Activated T-helper 1 cell treated with Interleukin-2 at 50 U/mL for 16 hours (primary cell): ENCODE measurements around the gene OR4D11.
"Not testable (repeated sequence)": the region's sequence is repeated elsewhere in the genome, so short reads cannot be mapped to it uniquely, and the experiment has no call there.

Experiments
- DNase-seq: peaks from one replicate; pipeline ENCODE4 v3.0.0-alpha.2; 2020; ENCODE audit warnings: low read depth

OR4D11 gene

DNA sequence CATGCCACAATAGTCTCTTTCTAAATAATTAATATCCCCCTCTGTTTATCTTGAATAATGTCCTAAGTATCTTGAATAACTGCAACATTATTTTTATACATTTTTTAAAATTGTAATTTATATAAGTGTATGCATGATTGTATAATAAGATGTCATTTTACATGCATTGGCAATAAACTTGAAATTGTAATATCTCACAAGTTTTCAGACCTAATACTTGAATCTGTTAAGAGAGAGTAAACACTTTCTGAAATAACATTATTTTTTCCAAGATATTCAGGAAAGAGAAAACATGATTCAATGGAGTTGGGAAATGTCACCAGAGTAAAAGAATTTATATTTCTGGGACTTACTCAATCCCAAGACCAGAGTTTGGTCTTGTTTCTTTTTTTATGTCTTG is at the start of gene OR4D11:
TSS of gene OR4D11 (plus strand) at position 301 of the 400 bp plus-strand sequence. CDS start at position 301, 0 bp downstream.
- no peak for DNase-seq

- DNase-seq, result no peak
Observed at GRCh38 chr11:59456661-59457060, 46.7 kb upstream of the OR4D11 start, which contains the start of gene OR4D6. OR4D6 (plus strand) TSS chr11:59456961; CDS start chr11:59456961, 0 bp downstream.

DNA sequence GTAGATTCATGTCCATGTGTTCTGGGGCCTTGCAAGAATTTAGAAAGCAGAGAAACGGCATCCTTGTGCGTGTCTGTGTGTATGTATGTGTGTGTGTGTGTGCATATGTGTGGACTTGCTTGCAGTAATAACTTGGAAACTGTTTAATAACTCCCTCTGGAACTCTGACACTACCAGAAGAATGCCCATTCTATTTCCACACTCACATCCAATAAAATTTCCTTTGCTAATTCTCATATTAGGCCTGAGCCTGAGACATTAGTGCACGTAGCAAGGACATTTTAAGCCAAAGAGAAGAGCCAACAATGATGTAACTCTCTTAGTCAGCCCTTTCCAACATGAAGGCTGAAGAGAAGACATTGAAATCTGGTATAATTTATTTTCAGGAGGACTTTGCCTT is 43.5 kb upstream of the OR4D11 start:
- no peak for DNase-seq

GRCh38 chr11:59463190-59463641 is 40.2 kb upstream of the OR4D11 start:
- no peak for DNase-seq

GRCh38 chr11:59473015-59473414 is 30.4 kb upstream of the OR4D11 start, which contains the start of gene OR4D10:
OR4D10 (plus strand) TSS chr11:59473315; CDS start chr11:59477430, 4,115 bp downstream.
- no peak for DNase-seq

DNA sequence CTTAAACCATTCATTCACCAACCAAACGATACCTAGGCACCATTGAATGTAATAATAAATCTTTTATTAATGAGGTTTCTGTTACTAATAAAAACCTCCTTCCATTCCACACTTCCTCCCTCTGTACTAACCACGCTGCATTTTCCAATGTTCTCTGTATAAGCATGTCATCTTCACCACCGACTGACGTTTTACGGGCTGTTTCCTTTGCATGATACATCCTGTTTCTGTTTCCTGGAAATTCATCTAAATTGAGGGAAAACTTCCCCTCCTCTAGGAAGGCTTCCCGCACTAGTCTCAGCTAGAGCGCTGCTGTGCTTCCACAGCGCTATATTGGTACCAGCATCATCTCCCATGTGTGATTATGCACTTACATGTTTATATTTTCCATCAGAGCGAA is 28.2 kb upstream of the OR4D11 start:
- no peak for DNase-seq

GRCh38 chr11:59479906-59480305 is 23.5 kb upstream of the OR4D11 start:
- no peak for DNase-seq

- DNase-seq, result no peak
Observed at GRCh38 chr11:59480359-59480758, 23.0 kb upstream of the OR4D11 start.

DNA sequence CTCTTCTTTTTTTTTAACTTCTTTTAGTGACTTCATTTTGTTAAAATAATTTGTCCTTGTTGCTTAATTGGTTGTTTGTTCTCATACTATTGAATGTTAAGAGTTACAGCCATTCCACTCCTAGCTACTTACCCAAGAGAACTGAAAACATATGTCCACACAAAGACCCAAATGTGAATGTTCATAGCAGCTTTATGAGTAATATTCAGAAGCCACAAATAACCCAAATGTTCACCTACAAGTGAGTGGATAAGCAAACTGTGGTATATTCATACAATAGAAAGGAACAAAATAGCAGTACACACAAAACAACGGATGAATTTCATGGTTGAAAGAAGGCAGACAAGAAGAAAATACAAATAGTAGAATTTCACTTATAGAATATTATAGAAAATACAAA is 1.4 kb upstream of the OR4D11 start:
- no peak for DNase-seq

DNA sequence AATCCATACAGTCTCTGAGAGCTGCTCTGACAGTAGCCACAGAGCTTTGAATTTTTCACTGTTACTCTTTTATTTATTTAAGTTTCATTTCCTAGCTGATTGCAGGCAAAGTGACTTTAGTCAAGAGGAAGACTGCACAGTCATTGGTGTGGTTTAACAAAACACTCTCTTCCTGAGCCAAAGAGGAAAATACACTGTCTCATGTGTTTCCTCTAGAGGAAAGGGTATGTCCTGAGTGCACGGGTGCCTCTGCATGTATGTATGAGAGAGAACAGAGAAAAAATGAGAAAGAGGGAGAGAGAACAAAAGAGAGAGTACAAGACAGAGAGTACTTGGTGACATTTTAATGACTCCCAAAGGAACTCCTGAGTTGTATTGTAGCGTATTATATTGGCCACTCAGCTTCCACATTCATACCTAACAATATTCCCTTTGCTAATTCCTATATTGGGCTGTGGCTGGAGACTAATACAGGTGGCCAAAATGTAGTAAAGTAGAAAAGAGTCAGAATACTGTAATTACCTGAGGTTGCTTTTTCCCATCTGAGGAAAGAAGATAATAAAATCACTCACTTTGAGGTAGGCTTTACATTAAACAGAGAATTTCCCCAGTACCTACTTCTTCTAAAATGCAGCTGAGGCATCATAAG is 7.7 kb downstream of the OR4D11 start, which contains the start of gene OR4D9:
TSS of gene OR4D9 (plus strand) at position 599 of the 649 bp plus-strand sequence. CDS start 3,374 bp downstream, outside the sequence.
- no peak for DNase-seq

DNA sequence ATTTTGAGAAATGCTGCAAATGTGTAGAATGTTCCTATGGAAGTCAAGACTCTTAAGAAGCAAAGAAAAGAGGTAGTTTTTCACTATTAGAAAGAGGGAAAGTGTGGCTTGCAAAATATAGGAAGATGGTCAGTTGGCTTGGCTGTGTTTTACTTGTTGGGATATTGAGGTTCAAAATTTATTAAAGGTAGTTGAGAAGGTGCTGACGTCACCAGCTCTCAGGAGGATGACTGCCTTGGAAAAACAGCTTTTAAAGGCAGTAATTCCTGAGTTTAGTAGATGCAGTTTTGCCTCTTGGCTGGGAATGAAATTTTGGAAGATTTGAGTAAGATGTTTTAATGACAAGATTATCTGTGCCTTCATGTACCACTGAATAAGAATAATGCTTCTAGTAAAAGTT is 8.3 kb downstream of the OR4D11 start:
- DNase-seq, result no peak

DNA sequence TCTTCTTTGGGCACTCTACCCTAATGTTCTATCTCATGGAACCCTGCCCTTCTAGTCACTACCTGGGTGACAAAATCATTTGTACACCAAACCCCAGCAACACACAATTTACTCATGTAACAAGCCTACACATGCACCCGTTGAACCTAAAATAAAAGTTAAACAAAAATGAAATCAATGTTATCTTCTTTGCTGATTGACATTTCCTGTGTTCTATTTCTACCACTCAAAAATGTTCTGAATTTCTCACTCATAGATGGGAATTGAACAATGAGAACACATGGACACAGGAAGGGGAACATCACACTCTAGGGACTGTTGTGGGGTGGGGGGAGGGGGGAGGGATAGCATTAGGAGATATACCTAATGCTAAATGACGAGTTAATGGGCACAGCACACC is 16.8 kb downstream of the OR4D11 start:
- DNase-seq, result not testable (repeated sequence)

DNA sequence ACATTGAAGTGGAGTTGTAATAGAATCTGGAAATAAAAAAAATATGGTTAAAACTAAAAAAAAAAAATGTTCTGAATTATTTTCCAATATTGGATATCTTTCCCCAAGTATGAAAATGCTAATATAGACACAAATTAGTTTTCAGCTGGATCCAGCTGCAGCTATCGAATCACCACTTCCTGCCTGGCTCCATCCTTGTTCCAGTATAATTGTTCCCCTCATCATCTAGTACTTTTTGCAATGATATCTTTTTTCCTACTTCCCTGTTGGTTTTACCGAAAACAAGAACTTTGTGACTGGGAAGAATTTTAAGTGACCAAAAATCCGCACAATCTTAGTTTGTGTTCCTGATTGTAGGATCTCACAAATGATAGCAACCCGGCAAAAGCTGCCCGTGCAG is 17.4 kb downstream of the OR4D11 start:
- no peak for DNase-seq

- no peak for DNase-seq
Observed at GRCh38 chr11:59523541-59523940, 20.2 kb downstream of the OR4D11 start.

- no peak for DNase-seq
Observed at GRCh38 chr11:59528711-59529110, 25.3 kb downstream of the OR4D11 start.

DNA sequence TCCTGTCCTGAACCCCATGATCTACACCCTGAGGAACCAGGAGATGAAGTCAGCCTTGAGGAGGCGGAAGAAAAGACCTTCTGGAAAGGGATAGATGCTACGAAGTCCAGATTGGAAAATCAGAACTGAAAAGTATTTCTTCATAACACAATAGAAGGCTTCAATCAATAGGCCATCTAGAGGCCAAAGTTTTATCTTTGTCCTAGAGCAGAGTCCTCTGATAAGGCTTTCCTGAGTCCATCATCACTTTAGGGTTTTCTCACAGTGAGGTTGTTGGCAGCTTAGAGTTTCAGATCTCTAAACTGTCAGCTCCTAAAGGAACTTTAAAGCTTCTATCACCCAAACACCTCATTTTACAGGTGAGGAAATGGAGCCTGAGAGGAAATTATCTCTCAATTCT is 29.2 kb downstream of the OR4D11 start:
- DNase-seq, result no peak

- DNase-seq, result no peak
Observed at GRCh38 chr11:59534676-59535075, 31.3 kb downstream of the OR4D11 start.

DNA sequence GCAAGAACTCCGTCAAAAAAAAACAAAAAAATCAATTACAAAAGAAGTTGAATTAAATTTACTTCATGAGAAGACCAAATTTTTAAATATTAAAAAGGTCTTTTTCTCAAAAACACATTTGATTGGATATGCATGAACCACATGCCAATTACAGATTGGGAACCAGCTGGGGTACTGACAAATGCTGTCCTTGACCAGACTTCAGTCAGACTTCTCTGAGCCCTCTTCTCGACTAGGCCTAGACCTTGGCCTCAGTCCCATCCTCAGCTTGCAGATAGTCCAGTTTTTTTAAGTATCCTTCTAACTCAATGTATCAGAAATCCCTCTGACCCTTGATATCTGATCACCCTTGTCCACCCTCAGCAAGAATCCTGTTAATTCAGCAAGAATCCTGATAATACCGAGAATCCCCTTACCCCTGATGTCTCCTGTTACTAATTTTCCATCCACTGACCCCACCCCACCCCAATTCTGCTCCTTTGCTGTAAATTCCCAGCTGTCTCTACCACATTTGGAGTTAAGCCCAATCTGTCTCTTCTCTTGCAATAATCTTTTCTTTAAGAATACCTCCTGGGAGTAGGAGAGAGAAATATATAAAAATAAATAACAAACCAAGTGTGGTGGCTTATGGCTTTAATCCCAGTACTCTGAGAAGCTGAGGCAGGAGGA is 38.9 kb downstream of the OR4D11 start:
- no peak for DNase-seq

DNA sequence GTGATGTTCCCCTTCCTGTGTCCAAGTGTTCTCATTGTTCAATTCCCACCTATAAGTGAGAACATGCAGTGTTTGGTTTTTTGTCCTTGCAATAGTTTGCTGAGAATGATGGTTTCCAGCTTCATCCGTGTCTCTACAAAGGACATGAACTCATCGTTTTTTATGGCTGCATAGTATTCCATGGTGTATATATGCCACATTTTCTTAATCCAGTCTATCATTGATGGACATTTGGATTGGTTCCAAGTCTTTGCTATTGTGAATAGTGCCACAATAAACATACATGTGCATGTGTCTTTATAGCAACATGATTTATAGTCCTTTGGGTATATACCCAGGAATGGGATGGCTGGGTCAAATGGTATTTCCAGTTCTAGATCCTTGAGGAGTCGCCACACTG is 40.3 kb downstream of the OR4D11 start:
- DNase-seq, result not testable (repeated sequence)

DNA sequence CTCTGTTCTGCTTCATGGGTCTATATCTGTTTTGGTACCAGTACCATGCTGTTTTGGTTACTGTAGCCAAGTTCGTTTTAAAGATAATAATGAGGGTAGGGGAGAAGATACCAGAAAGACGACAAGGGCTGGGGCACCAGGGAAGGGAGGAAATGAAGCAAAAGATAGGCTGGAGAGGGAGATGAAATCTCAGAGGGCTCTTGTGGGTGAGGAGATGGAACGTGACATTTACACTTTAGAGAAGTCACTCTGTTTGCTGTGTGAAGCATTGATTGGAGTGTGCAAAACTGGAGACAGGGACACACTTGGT is 41.4 kb downstream of the OR4D11 start:
- DNase-seq, result no peak

GRCh38 chr11:59545179-59546020 is 42.0 kb downstream of the OR4D11 start:
- DNase-seq, result no peak

DNA sequence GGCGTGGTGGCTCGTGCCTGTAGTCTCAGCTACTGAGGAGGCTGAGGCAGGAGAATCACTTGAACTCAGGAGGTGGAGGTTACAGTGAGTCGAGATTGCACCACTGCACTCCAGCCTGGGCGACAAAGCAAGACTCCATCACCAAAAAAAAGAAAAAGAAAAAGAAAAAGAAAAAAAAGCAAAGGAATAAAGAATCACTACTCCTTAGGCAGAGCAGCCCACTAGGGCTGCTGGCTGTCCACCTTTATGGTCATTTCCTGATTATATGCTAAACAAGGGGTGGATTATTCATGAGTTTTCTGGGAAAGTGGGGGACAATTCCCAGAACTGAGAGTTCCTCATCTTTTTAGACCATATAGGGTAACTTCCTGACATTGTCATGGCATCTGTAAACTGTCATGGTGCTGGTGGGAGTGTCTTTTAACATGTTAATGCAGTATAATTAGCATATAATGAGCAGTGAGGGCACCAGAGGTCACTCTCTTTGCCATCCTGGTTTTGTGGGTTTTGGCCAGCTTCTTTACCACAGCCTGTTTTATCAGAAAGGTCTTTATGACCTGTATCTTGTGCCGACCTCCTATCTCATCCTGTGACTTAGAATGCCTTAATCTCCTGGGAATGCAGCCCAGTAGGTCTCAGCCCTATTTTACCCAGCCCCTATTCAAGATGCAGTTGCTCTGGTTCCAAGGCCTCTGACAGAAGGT is 44.4 kb downstream of the OR4D11 start:
- DNase-seq, result not testable (repeated sequence)
